ENCODE measurements around the gene KCNG2.

The KCNG2 gene

GRCh38 chr18:79798999-79799370 is 1.2 kb downstream of the KCNG2 start:
- H2AFZ ChIP-seq (ENCODE audit: low read length), result no peak overlapping the region
- H3K27me3 ChIP-seq (ENCODE audit: insufficient read depth, low read length, poor library complexity, severe bottlenecking), result no peaks in the 10 kb centered on the region
- H4K20me1 ChIP-seq (ENCODE audit: insufficient read depth, low read length, poor library complexity, severe bottlenecking), result no peaks in the 10 kb centered on the region
- H3K9me3 ChIP-seq (ENCODE audit: insufficient read depth, low read depth, low read length), result peaks cover 5% of the 10 kb centered on the region; the same call in 1 of the 2 replicates
- H3K4me3 ChIP-seq (ENCODE audit: low read length, poor library complexity, severe bottlenecking), result no peak overlapping the region
- H3K4me1 ChIP-seq (ENCODE audit: insufficient read depth, low read length, poor library complexity, severe bottlenecking), result no peaks in the 10 kb centered on the region
- no peak overlapping the region for H3K4me2 ChIP-seq (ENCODE audit: low read depth, low read length, poor library complexity, severe bottlenecking)
- H3K79me2 ChIP-seq (ENCODE audit: insufficient read depth, low read length), result no peaks in the 10 kb centered on the region
- H3F3A ChIP-seq (ENCODE audit: low read depth), result no peaks in the 10 kb centered on the region
- H3K36me3 ChIP-seq (ENCODE audit: insufficient read depth, low read length), result no peaks in the 10 kb centered on the region
- TF ChIP-seq, protein P1, sequence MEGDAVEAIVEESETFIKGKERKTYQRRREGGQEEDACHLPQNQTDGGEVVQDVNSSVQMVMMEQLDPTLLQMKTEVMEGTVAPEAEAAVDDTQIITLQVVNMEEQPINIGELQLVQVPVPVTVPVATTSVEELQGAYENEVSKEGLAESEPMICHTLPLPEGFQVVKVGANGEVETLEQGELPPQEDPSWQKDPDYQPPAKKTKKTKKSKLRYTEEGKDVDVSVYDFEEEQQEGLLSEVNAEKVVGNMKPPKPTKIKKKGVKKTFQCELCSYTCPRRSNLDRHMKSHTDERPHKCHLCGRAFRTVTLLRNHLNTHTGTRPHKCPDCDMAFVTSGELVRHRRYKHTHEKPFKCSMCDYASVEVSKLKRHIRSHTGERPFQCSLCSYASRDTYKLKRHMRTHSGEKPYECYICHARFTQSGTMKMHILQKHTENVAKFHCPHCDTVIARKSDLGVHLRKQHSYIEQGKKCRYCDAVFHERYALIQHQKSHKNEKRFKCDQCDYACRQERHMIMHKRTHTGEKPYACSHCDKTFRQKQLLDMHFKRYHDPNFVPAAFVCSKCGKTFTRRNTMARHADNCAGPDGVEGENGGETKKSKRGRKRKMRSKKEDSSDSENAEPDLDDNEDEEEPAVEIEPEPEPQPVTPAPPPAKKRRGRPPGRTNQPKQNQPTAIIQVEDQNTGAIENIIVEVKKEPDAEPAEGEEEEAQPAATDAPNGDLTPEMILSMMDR (conservative IDR thresholded peaks at IDR 0.05; ENCODE audit: low read length), result no peak
- no peak for TF ChIP-seq EZH2phosphoT487 (IDR thresholded peaks at IDR 0.05; ENCODE audit: borderline replicate concordance)
- no peak overlapping the region for H3K9ac ChIP-seq (ENCODE audit: low read depth, low read length, poor library complexity, severe bottlenecking)
- H3K9me2 ChIP-seq (replicated peaks; ENCODE audit: low read depth, low read length), result no peaks in the 10 kb centered on the region

DNA sequence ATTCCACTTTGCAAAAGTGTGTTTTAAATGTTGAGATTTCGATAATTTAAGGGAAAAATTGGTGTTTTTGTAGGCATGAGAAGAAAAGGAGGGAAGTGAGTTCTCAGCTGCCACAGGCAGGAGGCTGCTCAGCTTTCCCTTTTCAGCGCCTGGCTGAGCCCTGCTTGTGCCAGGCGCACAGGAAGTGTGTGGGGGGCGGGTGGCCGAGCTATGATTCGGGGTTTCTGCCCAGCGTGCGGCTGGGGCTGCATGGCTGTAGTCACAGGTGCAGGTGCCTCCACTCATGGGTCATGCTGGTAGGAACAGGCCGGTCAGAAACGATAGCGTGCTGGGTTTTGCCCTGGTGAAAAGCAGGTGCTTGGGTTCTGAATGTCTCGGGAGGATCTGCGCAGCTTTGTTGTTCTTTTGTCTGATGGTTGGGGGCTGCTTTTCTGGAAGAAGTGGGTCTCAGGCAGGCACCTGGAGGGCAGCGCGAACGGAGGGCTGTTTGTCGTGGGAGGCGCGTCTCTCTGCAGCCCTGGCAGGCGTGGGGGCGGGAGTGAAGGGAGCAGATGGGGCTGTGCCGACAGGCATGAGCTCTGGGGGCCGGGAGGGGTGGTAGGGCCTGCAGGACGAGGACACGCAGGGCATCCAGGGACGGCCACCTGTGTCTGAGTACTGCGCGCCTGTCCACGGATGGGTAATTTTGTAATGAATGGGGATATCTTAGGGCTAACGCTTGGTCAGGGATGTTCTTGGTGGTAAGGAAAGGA is 2.1 kb downstream of the KCNG2 start:
- TF ChIP-seq EZH2phosphoT487 (IDR thresholded peaks at IDR 0.05; ENCODE audit: borderline replicate concordance), result no peak
- TF ChIP-seq, protein P1 (conservative IDR thresholded peaks at IDR 0.05; ENCODE audit: low read length), result no peak
- Histone ChIP-seq H3K27me3 (ENCODE audit: insufficient read depth, low read length, poor library complexity, severe bottlenecking) (no peaks in the 10 kb centered on the region), H3K9ac (ENCODE audit: low read depth, low read length, poor library complexity, severe bottlenecking) (no peak overlapping the region), H3K79me2 (ENCODE audit: insufficient read depth, low read length) (no peaks in the 10 kb centered on the region), H3K9me2 (replicated peaks; ENCODE audit: low read depth, low read length) (no peaks in the 10 kb centered on the region), H3K9me3 (ENCODE audit: insufficient read depth, low read depth, low read length) (peaks cover 5% of the 10 kb centered on the region; the same call in 1 of the 2 replicates), H3K36me3 (ENCODE audit: insufficient read depth, low read length) (no peaks in the 10 kb centered on the region), H3K4me1 (ENCODE audit: insufficient read depth, low read length, poor library complexity, severe bottlenecking) (no peaks in the 10 kb centered on the region), H2AFZ (ENCODE audit: low read length) (no peak overlapping the region), H3K4me3 (ENCODE audit: low read length, poor library complexity, severe bottlenecking) (no peak overlapping the region), H3F3A (ENCODE audit: low read depth) (no peaks in the 10 kb centered on the region), H4K20me1 (ENCODE audit: insufficient read depth, low read length, poor library complexity, severe bottlenecking) (no peaks in the 10 kb centered on the region), H3K4me2 (ENCODE audit: low read depth, low read length, poor library complexity, severe bottlenecking) (no peak overlapping the region)

GRCh38 chr18:79800371-79801180 is 2.8 kb downstream of the KCNG2 start:
- TF ChIP-seq, protein P1 (conservative IDR thresholded peaks at IDR 0.05; ENCODE audit: low read length), result no peak
- no peak for TF ChIP-seq EZH2phosphoT487 (IDR thresholded peaks at IDR 0.05; ENCODE audit: borderline replicate concordance)

More at GRCh38 chr18:79800371-79801180, 2.8 kb downstream of the KCNG2 start:
- H3K79me2 ChIP-seq (ENCODE audit: insufficient read depth, low read length), result no peaks in the 10 kb centered on the region
- no peak overlapping the region for H3K4me2 ChIP-seq (ENCODE audit: low read depth, low read length, poor library complexity, severe bottlenecking)
- no peaks in the 10 kb centered on the region for H3K4me1 ChIP-seq (ENCODE audit: insufficient read depth, low read length, poor library complexity, severe bottlenecking)
- no peak overlapping the region for H3K4me3 ChIP-seq (ENCODE audit: low read length, poor library complexity, severe bottlenecking)
- H4K20me1 ChIP-seq (ENCODE audit: insufficient read depth, low read length, poor library complexity, severe bottlenecking), result no peaks in the 10 kb centered on the region
- no peak overlapping the region for H2AFZ ChIP-seq (ENCODE audit: low read length)
- H3K36me3 ChIP-seq (ENCODE audit: insufficient read depth, low read length), result no peaks in the 10 kb centered on the region
- no peak overlapping the region for H3K9ac ChIP-seq (ENCODE audit: low read depth, low read length, poor library complexity, severe bottlenecking)
- H3K9me3 ChIP-seq (ENCODE audit: insufficient read depth, low read depth, low read length), result peaks cover 5% of the 10 kb centered on the region; the same call in 1 of the 2 replicates
- H3F3A ChIP-seq (ENCODE audit: low read depth), result no peaks in the 10 kb centered on the region
- H3K27me3 ChIP-seq (ENCODE audit: insufficient read depth, low read length, poor library complexity, severe bottlenecking), result no peaks in the 10 kb centered on the region
- H3K9me2 ChIP-seq (replicated peaks; ENCODE audit: low read depth, low read length), result no peaks in the 10 kb centered on the region

Data from Loucy (cell line).